HepG2 (cell line): ENCODE data around the gene NFKBIL1. TPM values are rescaled to one million over a fixed set of nuclear protein-coding genes. Genes with fewer than 3 reads are reported as not detected.

ENCODE experiments used
- ARNTL ChIP-seq: sonication (generic); formaldehyde crosslinking; IDR thresholded peaks from 2 replicates; pipeline ENCODE4 v1.4.0; 2020; ENCODE audit warnings: mild to moderate bottlenecking, missing genetic modification reagents
- BCL6 ChIP-seq: IDR thresholded peaks from 2 replicates; pipeline ENCODE4 v1.6.1; 2016; ENCODE audit warnings: missing genetic modification reagents, missing compliant biosample characterization
- CHCHD3 ChIP-seq: sonication (generic); formaldehyde crosslinking; IDR thresholded peaks from 2 replicates; pipeline ENCODE4 v1.8.0; 2022; ENCODE audit warnings: mild to moderate bottlenecking, missing genetic modification reagents, moderate library complexity
- ETV6 ChIP-seq: sonication (generic); formaldehyde crosslinking; conservative IDR thresholded peaks from 2 replicates; pipeline ENCODE4 v1.4.0; 2020; ENCODE audit warnings: missing genetic modification reagents
- GLMP ChIP-seq: sonication (generic); formaldehyde crosslinking; IDR thresholded peaks from 2 replicates; pipeline ENCODE4 v1.9.0; 2021; ENCODE audit warnings: missing genetic modification reagents, mild to moderate bottlenecking, borderline replicate concordance
- HHEX ChIP-seq: IDR thresholded peaks from 2 replicates; pipeline ENCODE4 v1.6.1; 2016; ENCODE audit warnings: control low read depth
- HMGXB4 ChIP-seq, 2 experiments: sonication (generic) in 1 of 2; formaldehyde crosslinking in 1 of 2; IDR thresholded peaks; 2 replicates each; pipeline versions ENCODE4 v1.4.0 to v1.6.1; 2018 to 2020; ENCODE audit warnings: missing genetic modification reagents in 2 of 2, borderline replicate concordance in 1 of 2, low read depth in 1 of 2, mild to moderate bottlenecking in 1 of 2, missing biosample characterization in 1 of 2
- HNF1A ChIP-seq, 2 experiments: sonication (generic) in 1 of 2; formaldehyde crosslinking in 1 of 2; IDR thresholded peaks; 2 replicates each; pipeline versions ENCODE4 v1.4.0 to v1.6.1; 2016 to 2020; ENCODE audit warnings: borderline replicate concordance in 1 of 2, low read depth in 1 of 2, mild to moderate bottlenecking in 1 of 2, missing genetic modification reagents in 1 of 2
- HNF4A ChIP-seq: sonication (generic); formaldehyde crosslinking; IDR thresholded peaks from 2 replicates; pipeline ENCODE4 v1.4.0; 2020; ENCODE audit warnings: missing genetic modification reagents
- KLF12 ChIP-seq: sonication (generic); formaldehyde crosslinking; IDR thresholded peaks from 2 replicates; pipeline ENCODE4 v1.4.0; 2020; ENCODE audit warnings: missing genetic modification reagents, borderline replicate concordance
- KLF6 ChIP-seq: IDR thresholded peaks from 2 replicates; pipeline ENCODE4 v1.8.0; 2016; ENCODE audit warnings: missing biosample characterization, missing genetic modification reagents
- NRL ChIP-seq: sonication (generic); formaldehyde crosslinking; IDR thresholded peaks from 2 replicates; pipeline ENCODE4 v1.5.0; 2020; ENCODE audit warnings: missing genetic modification reagents, mild to moderate bottlenecking, moderate library complexity, borderline replicate concordance
- PHF8 ChIP-seq: sonication (generic); formaldehyde crosslinking; IDR thresholded peaks from 2 replicates; pipeline ENCODE4 v1.5.0; 2020; ENCODE audit warnings: missing genetic modification reagents
- TAF1 ChIP-seq: sonication (generic); formaldehyde crosslinking; IDR thresholded peaks from 2 replicates; pipeline ENCODE4 v1.4.0; 2020; ENCODE audit warnings: missing genetic modification reagents
- ZFP91 ChIP-seq: sonication (generic); formaldehyde crosslinking; IDR thresholded peaks from 2 replicates; pipeline ENCODE4 v1.9.0; 2022; ENCODE audit warnings: missing genetic modification reagents, mild to moderate bottlenecking, borderline replicate concordance
- ZNF24 ChIP-seq: fragments of 450-650 bp; IDR thresholded peaks from 2 replicates; pipeline ENCODE4 v1.6.1; 2017; ENCODE audit warnings: antibody characterized with exemption, mild to moderate bottlenecking
- ZNF343 ChIP-seq: sonication (generic); formaldehyde crosslinking; IDR thresholded peaks from 2 replicates; pipeline ENCODE4 v1.4.0; 2020; ENCODE audit warnings: mild to moderate bottlenecking, missing genetic modification reagents
- ZNF598 ChIP-seq: sonication (generic); formaldehyde crosslinking; IDR thresholded peaks from 2 replicates; pipeline ENCODE4 v1.5.1; 2020; ENCODE audit warnings: mild to moderate bottlenecking, missing genetic modification reagents, borderline replicate concordance
- ZNF747 ChIP-seq: sonication (generic); formaldehyde crosslinking; IDR thresholded peaks from 2 replicates; pipeline ENCODE4 v1.8.1; 2023; ENCODE audit warnings: missing genetic modification reagents, mild to moderate bottlenecking, borderline replicate concordance
- ZNF766 ChIP-seq: sonication (generic); formaldehyde crosslinking; IDR thresholded peaks from 2 replicates; pipeline ENCODE4 v1.5.0; 2020; ENCODE audit warnings: missing genetic modification reagents, borderline replicate concordance
- polyA plus RNA-seq, 8 experiments: library from polyadenylated mRNA; depleted of rRNA in 3 of 8; stranded (reverse) in 7 of 8; unstranded in 1 of 8; fragments of >200 nt; fragmentation: Illumina TruSeq in 4 of 8; extraction: Trizol in 4 of 8; gene quantifications; 2 replicates each; pipeline versions ENCODE4 v1.2.1 to v1.2.3, GENCODE V29; 2011 to 2016; ENCODE audit warnings: low read depth in 4 of 8, missing spikeins in 1 of 8, mixed read lengths in 1 of 8; ENCODE audit not compliant: insufficient read depth in 1 of 8
- total RNA-seq, 5 experiments: library from RNA; depleted of rRNA; stranded (reverse); fragments of >200 nt; fragmentation: Illumina TruSeq; extraction: Trizol; gene quantifications; 2 replicates each; pipeline ENCODE4 v1.2.3, GENCODE V29; 2016; ENCODE audit warnings: low read depth in 1 of 5

NFKBIL1 gene
- total and polyA plus RNA-seq, 2 of the 13 experiments (the other 11 are each of a cell fraction or from before 2014, with no cell fraction given), result 9.7 to 19.5 TPM

GRCh38 chr6:31546958-31547726 lies at the start of gene NFKBIL1 (continued):
- TF ChIP-seq ZFP91 (CRISPR knock-in tag) (peak; percentile 95), ZNF24 (0 out of 2 replicates have a peak, but pooled peaks have one; percentile 29), HMGXB4 (CRISPR knock-in tag; IDR thresholded peaks at IDR 0.05; ENCODE audit: borderline replicate concordance in 1 of 2, low read depth in 1 of 2) (peak; percentile 58 to 92; a peak in 3 of 4 replicates), GLMP (CRISPR knock-in tag) (no peak), ETV6 (CRISPR knock-in tag) (no peak; the same call in 1 of the 2 replicates), BCL6 (CRISPR knock-in tag) (peak; percentile 16; the same call in 1 of the 2 replicates), ZNF343 (CRISPR knock-in tag) (0 out of 2 replicates have a peak, but pooled peaks have one; percentile 18), NRL (no peak; the same call in 1 of the 2 replicates), PHF8 (peak; percentile 88), KLF6 (CRISPR knock-in tag) (no peak), ZNF766 (CRISPR knock-in tag) (no peak), TAF1 (CRISPR knock-in tag) (peak; percentile 59), HNF4A (0 out of 2 replicates have a peak, but pooled peaks have one; percentile 9), HNF1A (IDR thresholded peaks at IDR 0.05; ENCODE audit: low read depth) (no peak), HNF1A (CRISPR knock-in tag; IDR thresholded peaks at IDR 0.05; ENCODE audit: borderline replicate concordance) (peak; percentile 56; the same call in 1 of the 2 replicates), CHCHD3 (CRISPR knock-in tag) (no peak), HHEX (0 out of 2 replicates have a peak, but pooled peaks have one; percentile 26), KLF12 (CRISPR knock-in tag) (peak; percentile 98), ARNTL (CRISPR knock-in tag) (peak; percentile 51; the same call in 1 of the 2 replicates), ZNF598 (CRISPR knock-in tag) (no peak), ZNF747 (CRISPR knock-in tag) (peak; percentile 75; the same call in 1 of the 2 replicates)
